ENCODE results near the gene CCR6.

The CCR6 gene

DNA sequence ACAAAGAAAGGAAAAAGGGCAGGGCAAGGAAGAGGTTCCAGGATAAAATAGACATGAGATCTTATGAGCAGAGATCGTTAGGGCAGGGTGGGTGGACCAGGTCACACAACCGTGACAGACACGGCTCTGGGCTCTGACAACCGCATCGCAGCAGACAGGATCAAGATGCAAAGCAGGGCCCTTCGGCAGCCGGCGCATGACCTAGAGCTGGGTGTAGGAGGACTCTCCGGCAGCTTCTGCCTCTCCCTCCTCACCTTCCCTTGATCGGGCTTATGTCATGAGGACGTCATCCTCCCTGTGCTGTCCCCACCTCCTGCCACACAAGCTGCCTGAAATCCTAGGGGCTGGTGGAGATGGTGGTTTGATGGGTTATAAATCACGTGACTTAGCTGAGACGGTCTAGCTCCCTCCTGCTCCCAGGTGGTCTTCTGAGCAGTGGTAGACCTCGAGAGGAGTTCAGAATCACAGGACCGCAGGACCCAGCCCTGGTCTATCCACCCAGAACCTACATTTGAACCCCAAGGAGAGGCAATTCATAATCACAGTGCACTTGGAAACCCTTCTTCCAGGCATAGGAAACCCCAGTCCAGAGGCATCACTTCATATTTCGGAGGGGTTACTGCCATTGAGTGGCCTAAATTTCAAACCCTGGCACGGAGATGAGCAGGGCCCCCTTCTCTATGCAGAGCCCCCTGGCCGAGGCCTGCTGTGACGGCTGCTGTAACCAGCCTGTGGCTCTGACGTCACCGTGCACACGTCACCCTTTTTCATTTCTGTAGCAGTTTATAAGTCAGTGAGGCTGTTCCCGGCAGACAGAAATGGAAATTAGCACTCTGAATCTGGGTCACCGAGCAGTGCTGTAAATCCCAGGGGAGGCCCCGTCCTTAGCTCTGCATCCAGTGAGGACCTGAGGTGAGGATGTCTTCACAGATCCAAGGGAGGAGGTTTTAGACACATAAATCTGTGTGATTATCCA lies 8.7 kb upstream of the CCR6 start:
- Histone ChIP-seq H4K8ac (ENCODE audit: low read depth, low read length) (no peak overlapping the region), H3K56ac (ENCODE audit: low read length) (no peak overlapping the region), H3K27ac (ENCODE audit: low read depth, low read length) (no peak overlapping the region), H4K5ac (ENCODE audit: low read length) (no peak overlapping the region), H3K4me3 (ENCODE audit: low read length) (no peak overlapping the region), H3K27me3 (ENCODE audit: insufficient read depth, low read length, poor library complexity) (no peaks in the 10 kb centered on the region), H3K79me2 (ENCODE audit: control insufficient read depth, insufficient read depth, low read length) (no peaks in the 10 kb centered on the region), H3K4ac (ENCODE audit: low read depth, low read length) (no peak overlapping the region), H3K4me2 (ENCODE audit: low read length) (no peak overlapping the region), H3K79me1 (ENCODE audit: low read length) (no peaks in the 10 kb centered on the region), H3K4me1 (ENCODE audit: control insufficient read depth, low read depth, low read length) (no peaks in the 10 kb centered on the region), H2BK15ac (replicated peaks; ENCODE audit: low read depth) (no peak overlapping the region), H3K18ac (ENCODE audit: low read length) (no peak overlapping the region), H3K23ac (ENCODE audit: low read length) (no peak overlapping the region), H3K9ac (ENCODE audit: low read length) (no peak overlapping the region), H2BK5ac (ENCODE audit: low read length) (no peak overlapping the region), H2BK120ac (ENCODE audit: low read depth, low read length) (no peak overlapping the region), H3K36me3 (ENCODE audit: control insufficient read depth, insufficient read depth, low read length) (no peaks in the 10 kb centered on the region), H2AK5ac (ENCODE audit: low read length) (no peak overlapping the region)
- WGBS (ENCODE audit: extremely low coverage, insufficient coverage, low lambda C conversion rate) = no CpG with 5 or more reads among the region's 25 CpGs
- no peak for DNase-seq

DNA sequence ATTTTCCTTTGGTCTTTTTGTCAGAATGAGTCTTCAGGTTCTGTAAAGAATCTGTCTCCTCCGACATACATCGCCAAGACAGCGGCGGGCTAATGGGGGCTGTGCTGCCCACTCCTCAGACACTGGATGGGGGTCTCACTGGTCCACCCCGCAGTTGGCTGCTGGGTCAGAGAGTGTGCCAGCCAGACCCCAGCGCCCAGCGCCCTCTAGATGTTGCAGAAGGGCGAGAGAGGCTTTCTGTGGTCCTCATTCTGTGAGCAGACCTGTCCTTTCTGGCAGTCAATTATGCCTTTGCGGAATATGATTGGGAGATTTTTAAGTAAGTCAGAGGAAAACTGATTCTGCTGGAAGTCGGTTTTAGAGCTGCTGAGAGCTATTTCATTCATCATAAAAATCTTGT lies 7.8 kb upstream of the CCR6 start:
- no peaks in the 10 kb centered on the region for H3K36me3 ChIP-seq (ENCODE audit: control insufficient read depth, insufficient read depth, low read length)
- H3K9ac ChIP-seq (ENCODE audit: low read length) = no peak overlapping the region
- H3K4me1 ChIP-seq (ENCODE audit: control insufficient read depth, low read depth, low read length) = no peaks in the 10 kb centered on the region
- no peak overlapping the region for H2AK5ac ChIP-seq (ENCODE audit: low read length)
- no peak overlapping the region for H3K18ac ChIP-seq (ENCODE audit: low read length)
- no peaks in the 10 kb centered on the region for H3K79me2 ChIP-seq (ENCODE audit: control insufficient read depth, insufficient read depth, low read length)
- DNase-seq = no peak
- H3K27ac ChIP-seq (ENCODE audit: low read depth, low read length) = no peak overlapping the region
- WGBS (ENCODE audit: extremely low coverage, insufficient coverage, low lambda C conversion rate) = no CpG with 5 or more reads among the region's 10 CpGs
- no peaks in the 10 kb centered on the region for H3K27me3 ChIP-seq (ENCODE audit: insufficient read depth, low read length, poor library complexity)
- H4K8ac ChIP-seq (ENCODE audit: low read depth, low read length) = no peak overlapping the region
- H3K23ac ChIP-seq (ENCODE audit: low read length) = no peak overlapping the region
- no peaks in the 10 kb centered on the region for H3K79me1 ChIP-seq (ENCODE audit: low read length)
- H2BK120ac ChIP-seq (ENCODE audit: low read depth, low read length) = no peak overlapping the region
- H2BK15ac ChIP-seq (replicated peaks; ENCODE audit: low read depth) = no peak overlapping the region
- no peak overlapping the region for H4K5ac ChIP-seq (ENCODE audit: low read length)
- no peak overlapping the region for H3K4me3 ChIP-seq (ENCODE audit: low read length)
- no peak overlapping the region for H3K4me2 ChIP-seq (ENCODE audit: low read length)
- H3K4ac ChIP-seq (ENCODE audit: low read depth, low read length) = no peak overlapping the region
- H3K56ac ChIP-seq (ENCODE audit: low read length) = no peak overlapping the region
- no peak overlapping the region for H2BK5ac ChIP-seq (ENCODE audit: low read length)

DNA sequence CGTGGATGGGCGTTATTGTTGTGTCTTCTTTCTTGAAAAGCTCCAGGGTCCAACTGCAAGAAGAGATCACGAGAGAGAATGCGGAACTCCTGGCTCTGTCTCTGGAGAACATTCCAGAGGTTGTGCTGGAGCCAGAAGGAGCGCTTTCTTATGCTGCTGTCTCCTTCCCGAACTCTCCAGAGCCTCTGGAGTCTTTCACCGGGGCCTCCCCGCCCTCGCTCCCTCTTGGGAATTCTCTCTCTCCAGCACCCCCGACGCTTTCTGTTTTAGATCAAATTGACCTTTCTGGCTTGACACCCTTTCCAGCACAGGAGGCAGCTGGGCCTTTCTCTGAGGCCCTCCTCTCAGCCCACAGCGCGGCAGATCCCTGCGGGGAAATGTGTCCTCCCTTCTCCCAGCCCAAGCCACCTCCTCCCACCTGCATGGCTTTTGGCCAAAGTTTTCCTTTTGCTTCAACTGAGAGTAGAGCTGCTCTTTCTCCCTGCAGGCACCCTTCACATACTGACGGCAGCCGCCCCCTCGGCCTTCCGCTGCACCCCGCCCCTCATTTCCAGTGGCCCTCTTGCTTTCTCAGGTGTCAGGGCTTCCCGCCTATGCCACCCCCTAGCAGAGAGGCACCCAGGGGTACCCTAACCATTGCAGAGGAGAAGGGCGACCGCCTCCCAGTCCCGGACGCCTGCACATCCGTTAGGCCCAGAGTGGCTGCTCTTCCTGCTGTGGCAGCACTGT lies 6.6 kb upstream of the CCR6 start:
- Histone ChIP-seq H3K79me2 (ENCODE audit: control insufficient read depth, insufficient read depth, low read length) (no peaks in the 10 kb centered on the region), H3K27me3 (ENCODE audit: insufficient read depth, low read length, poor library complexity) (no peaks in the 10 kb centered on the region), H3K4me1 (ENCODE audit: control insufficient read depth, low read depth, low read length) (no peaks in the 10 kb centered on the region), H2BK5ac (ENCODE audit: low read length) (no peak overlapping the region), H4K5ac (ENCODE audit: low read length) (no peak overlapping the region), H3K23ac (ENCODE audit: low read length) (no peak overlapping the region), H3K27ac (ENCODE audit: low read depth, low read length) (no peak overlapping the region), H3K56ac (ENCODE audit: low read length) (no peak overlapping the region), H3K79me1 (ENCODE audit: low read length) (no peaks in the 10 kb centered on the region), H3K18ac (ENCODE audit: low read length) (no peak overlapping the region), H3K4ac (ENCODE audit: low read depth, low read length) (no peak overlapping the region), H2BK15ac (replicated peaks; ENCODE audit: low read depth) (no peak overlapping the region), H3K36me3 (ENCODE audit: control insufficient read depth, insufficient read depth, low read length) (no peaks in the 10 kb centered on the region), H3K9ac (ENCODE audit: low read length) (no peak overlapping the region), H4K8ac (ENCODE audit: low read depth, low read length) (no peak overlapping the region), H3K4me2 (ENCODE audit: low read length) (no peak overlapping the region), H2BK120ac (ENCODE audit: low read depth, low read length) (no peak overlapping the region), H2AK5ac (ENCODE audit: low read length) (no peak overlapping the region), H3K4me3 (ENCODE audit: low read length) (no peak overlapping the region)
- DNase-seq = no peak
- no CpG with 5 or more reads among the region's 25 CpGs for WGBS (ENCODE audit: extremely low coverage, insufficient coverage, low lambda C conversion rate)

DNA sequence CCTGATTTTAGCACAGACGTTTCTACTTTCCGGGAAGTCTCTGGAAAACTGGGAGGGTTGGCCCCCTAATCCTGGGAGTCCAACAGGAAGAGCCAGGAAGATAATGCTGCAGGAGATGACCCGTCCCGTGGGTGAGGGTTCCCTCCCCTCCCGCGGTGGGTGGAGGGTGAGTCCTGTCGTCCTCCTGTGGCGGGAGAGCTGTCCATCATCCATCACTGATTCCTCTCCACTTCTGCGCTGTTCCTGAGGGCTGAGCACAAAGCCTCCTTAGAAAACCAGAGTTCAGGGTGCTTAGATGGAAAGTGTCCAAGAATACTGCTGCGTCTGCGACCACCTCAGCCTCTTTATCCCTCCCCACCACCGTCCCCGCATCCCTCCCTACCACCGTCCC lies 6.1 kb upstream of the CCR6 start:
- no peak overlapping the region for H3K56ac ChIP-seq (ENCODE audit: low read length)
- DNase-seq = no peak
- H3K27ac ChIP-seq (ENCODE audit: low read depth, low read length) = no peak overlapping the region
- H4K8ac ChIP-seq (ENCODE audit: low read depth, low read length) = no peak overlapping the region
- no peaks in the 10 kb centered on the region for H3K36me3 ChIP-seq (ENCODE audit: control insufficient read depth, insufficient read depth, low read length)
- no peak overlapping the region for H3K4ac ChIP-seq (ENCODE audit: low read depth, low read length)
- no peak overlapping the region for H3K4me3 ChIP-seq (ENCODE audit: low read length)
- H3K18ac ChIP-seq (ENCODE audit: low read length) = no peak overlapping the region
- no CpG with 5 or more reads among the region's 14 CpGs for WGBS (ENCODE audit: extremely low coverage, insufficient coverage, low lambda C conversion rate)
- H2BK15ac ChIP-seq (replicated peaks; ENCODE audit: low read depth) = no peak overlapping the region
- H2AK5ac ChIP-seq (ENCODE audit: low read length) = no peak overlapping the region
- H3K23ac ChIP-seq (ENCODE audit: low read length) = no peak overlapping the region
- H3K4me1 ChIP-seq (ENCODE audit: control insufficient read depth, low read depth, low read length) = no peaks in the 10 kb centered on the region
- no peaks in the 10 kb centered on the region for H3K79me2 ChIP-seq (ENCODE audit: control insufficient read depth, insufficient read depth, low read length)
- no peak overlapping the region for H2BK120ac ChIP-seq (ENCODE audit: low read depth, low read length)
- no peaks in the 10 kb centered on the region for H3K79me1 ChIP-seq (ENCODE audit: low read length)
- no peak overlapping the region for H2BK5ac ChIP-seq (ENCODE audit: low read length)
- H3K4me2 ChIP-seq (ENCODE audit: low read length) = no peak overlapping the region
- no peak overlapping the region for H4K5ac ChIP-seq (ENCODE audit: low read length)
- no peaks in the 10 kb centered on the region for H3K27me3 ChIP-seq (ENCODE audit: insufficient read depth, low read length, poor library complexity)
- H3K9ac ChIP-seq (ENCODE audit: low read length) = no peak overlapping the region

DNA sequence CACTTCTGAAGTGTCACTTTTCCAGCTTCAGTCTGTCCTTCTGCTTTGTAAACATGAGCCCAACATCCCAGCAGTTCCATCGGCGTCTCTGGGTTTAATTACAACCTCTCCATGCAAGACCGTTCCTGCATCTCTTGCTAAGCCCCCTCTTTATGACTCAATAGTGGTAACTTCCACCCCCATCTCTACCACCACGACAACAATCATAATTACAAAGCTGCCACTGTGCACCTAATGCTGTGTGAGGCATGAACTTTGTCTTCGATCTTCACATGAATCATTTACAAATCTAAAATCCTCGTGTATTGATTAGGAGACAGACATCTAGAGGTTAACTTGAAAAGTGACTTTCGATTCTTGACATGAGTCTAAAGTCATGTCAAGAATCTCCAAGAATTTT lies 4.9 kb upstream of the CCR6 start:
- no peak overlapping the region for H2BK120ac ChIP-seq (ENCODE audit: low read depth, low read length)
- H3K23ac ChIP-seq (ENCODE audit: low read length) = no peak overlapping the region
- H3K18ac ChIP-seq (ENCODE audit: low read length) = no peak overlapping the region
- no peak overlapping the region for H4K5ac ChIP-seq (ENCODE audit: low read length)
- no peak overlapping the region for H3K27ac ChIP-seq (ENCODE audit: low read depth, low read length)
- no peak for DNase-seq
- H3K4me1 ChIP-seq (ENCODE audit: control insufficient read depth, low read depth, low read length) = no peaks in the 10 kb centered on the region
- no peak overlapping the region for H3K4me3 ChIP-seq (ENCODE audit: low read length)
- H3K36me3 ChIP-seq (ENCODE audit: control insufficient read depth, insufficient read depth, low read length) = no peaks in the 10 kb centered on the region
- H4K8ac ChIP-seq (ENCODE audit: low read depth, low read length) = no peak overlapping the region
- no peaks in the 10 kb centered on the region for H3K27me3 ChIP-seq (ENCODE audit: insufficient read depth, low read length, poor library complexity)
- no peak overlapping the region for H3K56ac ChIP-seq (ENCODE audit: low read length)
- H3K9ac ChIP-seq (ENCODE audit: low read length) = no peak overlapping the region
- WGBS (ENCODE audit: extremely low coverage, insufficient coverage, low lambda C conversion rate) = no CpG with 5 or more reads among the region's 7 CpGs
- no peaks in the 10 kb centered on the region for H3K79me2 ChIP-seq (ENCODE audit: control insufficient read depth, insufficient read depth, low read length)
- H3K4me2 ChIP-seq (ENCODE audit: low read length) = no peak overlapping the region
- H2BK5ac ChIP-seq (ENCODE audit: low read length) = no peak overlapping the region
- H3K79me1 ChIP-seq (ENCODE audit: low read length) = no peaks in the 10 kb centered on the region
- no peak overlapping the region for H3K4ac ChIP-seq (ENCODE audit: low read depth, low read length)
- H2BK15ac ChIP-seq (replicated peaks; ENCODE audit: low read depth) = no peak overlapping the region
- H2AK5ac ChIP-seq (ENCODE audit: low read length) = no peak overlapping the region
